Panc1 (cell line): ENCODE results near the gene TMEM259. TPM values are rescaled to one million over a fixed set of nuclear protein-coding genes. Genes with fewer than 3 reads are reported as not detected.

Experiments used
- ATAC-seq: fragments of 200-7000 bp; cut with Tn5 transposase; 2 replicates; pipeline ENCODE4 v1.9.1; 2020; ENCODE audit warnings: mild to moderate bottlenecking, moderate library complexity
- BruUV-seq: library from RNA; stranded (reverse); fragments of 400-500 nt; replicated peaks from 2 replicates; lab custom pipeline; 2021; lab: Mats Ljungman, UMichigan
- CTCF ChIA-PET: fragments of 300-600 bp; sonication (Branson Sonifier 250); formaldehyde crosslinking; loops from one replicate; lab custom pipeline; 2022; ENCODE audit warnings: antibody characterized with exemption; lab: Charles Lee
- POLR2A ChIA-PET: fragments of 300-600 bp; sonication (Branson Sonifier 250); formaldehyde crosslinking; loops from one replicate; lab custom pipeline; 2022; ENCODE audit warnings: antibody characterized with exemption; lab: Charles Lee
- DNase-seq: peaks from one replicate; pipeline ENCODE4 v3.0.0-alpha.2; 2010; ENCODE audit warnings: low read depth, low spot score
- H3K27ac ChIP-seq: 2 replicates; pipeline ENCODE4 v1.5.1; 2011; ENCODE audit warnings: mild to moderate bottlenecking, low read length, inconsistent platforms
- H3K27me3 ChIP-seq: fragments of 200-500 bp; sonication (Bioruptor generic); 2 replicates; pipeline ENCODE4 v1.6.0; 2014; ENCODE audit warnings: low read length, inconsistent platforms; ENCODE audit not compliant: control insufficient read depth, insufficient read depth
- H3K36me3 ChIP-seq: fragments of 200-500 bp; sonication (Bioruptor generic); 2 replicates; pipeline ENCODE4 v1.5.1; 2014; ENCODE audit warnings: inconsistent platforms, mild to moderate bottlenecking, low read length, moderate library complexity; ENCODE audit not compliant: control insufficient read depth, insufficient read depth
- H3K4me1 ChIP-seq: 2 replicates; pipeline ENCODE4 v1.5.1; 2011; ENCODE audit warnings: inconsistent platforms, mild to moderate bottlenecking, low read length, moderate library complexity; ENCODE audit not compliant: control insufficient read depth, insufficient read depth
- H3K4me3 ChIP-seq, 2 experiments: 2 replicates each; pipeline ENCODE4 v1.5.1; 2011 to 2012; ENCODE audit warnings: low read depth in 2 of 2, low read length in 2 of 2, mild to moderate bottlenecking in 2 of 2, inconsistent platforms in 1 of 2, moderate library complexity in 1 of 2
- H3K9me3 ChIP-seq: fragments of 200-500 bp; sonication (Bioruptor generic); 2 replicates; pipeline ENCODE4 v1.5.1; 2014; ENCODE audit warnings: low read depth, mild to moderate bottlenecking, inconsistent platforms, low read length, moderate library complexity; ENCODE audit not compliant: control insufficient read depth, insufficient read depth
- POLR2AphosphoS5 ChIP-seq: IDR thresholded peaks from 2 replicates; pipeline ENCODE4 v1.6.1; 2012; ENCODE audit warnings: mild to moderate bottlenecking, low read depth, low read length, moderate library complexity
- REST ChIP-seq, 2 experiments: IDR thresholded peaks; 2 replicates each; pipeline ENCODE4 v1.6.1; 2011 to 2012; ENCODE audit warnings: low read depth in 2 of 2, control low read depth in 1 of 2, low read length in 1 of 2, mild to moderate bottlenecking in 1 of 2, moderate library complexity in 1 of 2; ENCODE audit not compliant: insufficient read depth in 1 of 2
- SIN3A ChIP-seq: IDR thresholded peaks from 2 replicates; pipeline ENCODE4 v1.6.1; 2012; ENCODE audit warnings: low read depth, mild to moderate bottlenecking, low read length, moderate library complexity, borderline replicate concordance; ENCODE audit not compliant: insufficient read depth
- TCF7L2 ChIP-seq: IDR thresholded peaks from 2 replicates; pipeline ENCODE4 v1.6.1; 2011; ENCODE audit warnings: mild to moderate bottlenecking, low read depth, low read length, inconsistent platforms
- in situ Hi-C: cut with HindIII; loops from 2 replicates; pipeline ENCODE4 v1.10.0; 2016; ENCODE audit warnings: low sequenced_read_pairs, low pct_unique_long_range_greater_than_20kb
- intact Hi-C: fragments of 100-400 bp; cut with micrococcal nuclease; formaldehyde crosslinking; loops from one replicate; pipeline ENCODE4 v1.10.0; 2022; ENCODE audit not compliant: unreplicated experiment
- total RNA-seq: library from RNA; stranded (reverse); gene quantifications from one replicate; pipeline ENCODE4 v1.2.1, GENCODE V29; 2021; ENCODE audit not compliant: unreplicated experiment
- TF ChIP-seq, protein P1 (sequence below): fragments of 450-650 bp; IDR thresholded peaks from 2 replicates; pipeline ENCODE4 v1.5.1; 2017; ENCODE audit warnings: mild to moderate bottlenecking

The TMEM259 gene
- total RNA-seq, 1 experiment from 2014 or later: 193 TPM

DNA sequence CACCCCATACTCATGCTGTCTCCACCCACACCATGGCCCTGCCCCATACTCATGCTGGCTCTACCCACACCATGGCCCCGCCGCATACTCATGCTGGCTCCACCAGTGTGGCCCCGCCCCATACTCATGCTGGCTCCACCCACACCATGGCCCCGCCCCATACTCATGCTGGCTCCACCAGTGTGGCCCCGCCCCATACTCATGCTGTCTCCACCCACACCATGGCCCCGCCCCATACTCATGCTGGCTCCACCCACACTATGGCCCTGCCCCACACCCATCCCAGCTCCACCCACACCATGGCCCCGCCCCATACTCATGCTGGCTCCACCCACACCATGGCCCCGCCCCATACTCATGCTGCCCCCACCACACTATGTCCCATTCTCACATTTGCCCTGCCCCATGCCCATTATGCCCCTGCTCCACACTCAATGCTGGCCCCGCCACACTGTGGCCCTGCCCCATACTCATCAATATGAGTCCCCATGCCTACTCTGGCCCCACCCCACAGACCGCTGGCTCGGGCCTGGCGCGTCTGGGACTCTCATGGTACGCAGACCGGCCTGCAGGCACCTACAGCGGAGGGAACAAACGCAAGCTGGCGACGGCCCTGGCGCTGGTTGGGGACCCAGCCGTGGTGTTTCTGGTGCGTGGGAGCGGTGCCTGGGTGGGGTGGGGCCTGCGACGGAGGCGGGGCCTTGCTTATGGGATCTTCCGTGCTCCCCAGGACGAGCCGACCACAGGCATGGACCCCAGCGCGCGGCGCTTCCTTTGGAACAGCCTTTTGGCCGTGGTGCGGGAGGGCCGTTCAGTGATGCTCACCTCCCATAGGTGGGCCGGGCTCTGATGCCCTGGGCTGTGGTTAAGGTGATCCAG is 42.3 kb upstream of the TMEM259 start:
- BruUV-seq: no TSS peak
- POLR2A ChIA-PET: no interaction called here
- CTCF ChIA-PET: interaction anchor here (0.5 to 0.6 kb wide), 2 partner anchors 64 to 178 kb away, joined by 4 to 7 read pairs; partner anchors contain the start of gene ATP5F1D
- H3K36me3 ChIP-seq: no peaks in the 10 kb centered on the region; the same call in 1 of the 2 replicates
- H3K9me3 ChIP-seq: no peaks in the 10 kb centered on the region
- no peak for ATAC-seq
- in situ Hi-C loops: no loop called here
- no peak for DNase-seq
- no peaks in the 10 kb centered on the region for H3K27me3 ChIP-seq
- peaks cover 17% of the 10 kb centered on the region for H3K4me1 ChIP-seq
- H3K27ac ChIP-seq: no peak overlapping the region
- TF ChIP-seq TCF7L2: no peak
- TF ChIP-seq, protein P1, sequence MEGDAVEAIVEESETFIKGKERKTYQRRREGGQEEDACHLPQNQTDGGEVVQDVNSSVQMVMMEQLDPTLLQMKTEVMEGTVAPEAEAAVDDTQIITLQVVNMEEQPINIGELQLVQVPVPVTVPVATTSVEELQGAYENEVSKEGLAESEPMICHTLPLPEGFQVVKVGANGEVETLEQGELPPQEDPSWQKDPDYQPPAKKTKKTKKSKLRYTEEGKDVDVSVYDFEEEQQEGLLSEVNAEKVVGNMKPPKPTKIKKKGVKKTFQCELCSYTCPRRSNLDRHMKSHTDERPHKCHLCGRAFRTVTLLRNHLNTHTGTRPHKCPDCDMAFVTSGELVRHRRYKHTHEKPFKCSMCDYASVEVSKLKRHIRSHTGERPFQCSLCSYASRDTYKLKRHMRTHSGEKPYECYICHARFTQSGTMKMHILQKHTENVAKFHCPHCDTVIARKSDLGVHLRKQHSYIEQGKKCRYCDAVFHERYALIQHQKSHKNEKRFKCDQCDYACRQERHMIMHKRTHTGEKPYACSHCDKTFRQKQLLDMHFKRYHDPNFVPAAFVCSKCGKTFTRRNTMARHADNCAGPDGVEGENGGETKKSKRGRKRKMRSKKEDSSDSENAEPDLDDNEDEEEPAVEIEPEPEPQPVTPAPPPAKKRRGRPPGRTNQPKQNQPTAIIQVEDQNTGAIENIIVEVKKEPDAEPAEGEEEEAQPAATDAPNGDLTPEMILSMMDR: no peak
- TF ChIP-seq POLR2AphosphoS5: no peak
- TF ChIP-seq REST (IDR thresholded peaks at IDR 0.05; ENCODE audit: insufficient read depth in 1 of 2, low read depth in 2 of 2, low read length in 1 of 2): no peak
- TF ChIP-seq SIN3A: no peak
- intact Hi-C loops: no loop called here
- H3K4me3 ChIP-seq: no peak overlapping the region

GRCh38 chr19:1062387-1063029 is 41.6 kb upstream of the TMEM259 start:
- Histone ChIP-seq H3K27ac (no peak overlapping the region), H3K9me3 (no peaks in the 10 kb centered on the region), H3K4me3 (no peak overlapping the region), H3K27me3 (no peaks in the 10 kb centered on the region), H3K36me3 (no peaks in the 10 kb centered on the region; the same call in 1 of the 2 replicates), H3K4me1 (peaks cover 17% of the 10 kb centered on the region)
- TF ChIP-seq, protein P1: no peak
- TF ChIP-seq SIN3A (no peak), TCF7L2 (no peak), REST (IDR thresholded peaks at IDR 0.05; ENCODE audit: insufficient read depth in 1 of 2, low read depth in 2 of 2, low read length in 1 of 2) (no peak), POLR2AphosphoS5 (no peak)
- BruUV-seq: no TSS peak
- DNase-seq: no peak
- in situ Hi-C loops: no loop called here
- no peak for ATAC-seq
- POLR2A ChIA-PET: no interaction called here
- CTCF ChIA-PET: no interaction called here
- intact Hi-C loops: no loop called here
